Natural killer cell treated with Interleukin-12 subunit alpha and Interleukin-12 subunit beta and Interleukin-15 and Interleukin-18, amount 100 ng/mL, for 72 hours (primary cell): ENCODE results near the gene SS18L1. TPM values are rescaled to one million over a fixed set of nuclear protein-coding genes. Genes with fewer than 3 reads are reported as not detected.
A peak's percentile ranks its signal among the peaks of the same experiment; 100 is the strongest.

ENCODE experiments used
- ATAC-seq, 2 donors: fragments of 150-1000 bp; cut with Tn5 transposase in 1 of 2; sonication (Bioruptor Pico), chemical (Tn5 transposase) in 1 of 2; 2 replicates each; pipeline ENCODE4 v1.10.0; 2021
- DNase-seq: peaks from one replicate; pipeline ENCODE4 v3.0.0; 2022; ENCODE audit warnings: low spot score
- H3K27ac Mint-ChIP-seq, 2 donors: 1 replicate in 1 of 2; 2 replicates in 1 of 2; pipeline ENCODE4 v1.8.0; 2022; ENCODE audit warnings: mixed read lengths in 2 of 2, mild to moderate bottlenecking in 1 of 2, moderate library complexity in 1 of 2
- H3K27me3 Mint-ChIP-seq, 2 donors: 1 replicate in 1 of 2; 2 replicates in 1 of 2; pipeline ENCODE4 v1.8.0; 2022; ENCODE audit warnings: mixed read lengths in 2 of 2
- H3K36me3 Mint-ChIP-seq: one replicate; pipeline ENCODE4 v1.8.0; 2022; ENCODE audit warnings: mixed read lengths
- H3K4me1 Mint-ChIP-seq, 2 donors: 1 replicate in 1 of 2; 2 replicates in 1 of 2; pipeline ENCODE4 v1.8.0; 2022; ENCODE audit warnings: low read depth in 2 of 2, mixed read lengths in 2 of 2, mild to moderate bottlenecking in 1 of 2
- H3K4me3 Mint-ChIP-seq: one replicate; pipeline ENCODE4 v1.8.0; 2022; ENCODE audit warnings: mixed read lengths
- H3K9me3 Mint-ChIP-seq: 2 replicates; pipeline ENCODE4 v1.8.0; 2022; ENCODE audit warnings: mixed read lengths
- total RNA-seq, 2 donors: library from RNA; stranded (reverse); gene quantifications; one replicate each; pipeline ENCODE4 v1.2.3, GENCODE V29; 2022

Gene SS18L1
- total RNA-seq, 2 donors from 2014 or later: 21.2 to 45.0 TPM

DNA sequence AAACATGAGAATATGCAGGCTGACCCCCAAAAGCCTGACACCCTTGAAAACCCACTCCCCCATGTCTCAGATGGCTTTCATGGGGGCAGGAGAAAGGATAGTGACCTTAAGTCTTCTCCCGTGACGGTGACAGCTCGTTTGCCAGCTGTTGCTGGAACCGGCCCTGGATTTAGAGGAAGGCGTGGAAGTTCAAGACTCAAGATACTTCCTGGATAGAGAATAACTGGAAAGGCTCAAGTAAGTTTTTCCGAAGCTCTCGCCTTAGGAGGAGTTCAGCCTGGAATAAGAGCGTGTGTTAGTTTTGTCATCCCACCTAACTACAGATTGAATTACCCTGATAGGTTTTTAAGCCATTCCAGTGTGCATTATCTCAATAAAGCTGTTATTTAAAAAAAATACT is 27.7 kb downstream of the SS18L1 start:
- Mint-ChIP-seq H3K27ac (no peak overlapping the region), H3K36me3 (peaks cover 4% of the 10 kb centered on the region)

DNA sequence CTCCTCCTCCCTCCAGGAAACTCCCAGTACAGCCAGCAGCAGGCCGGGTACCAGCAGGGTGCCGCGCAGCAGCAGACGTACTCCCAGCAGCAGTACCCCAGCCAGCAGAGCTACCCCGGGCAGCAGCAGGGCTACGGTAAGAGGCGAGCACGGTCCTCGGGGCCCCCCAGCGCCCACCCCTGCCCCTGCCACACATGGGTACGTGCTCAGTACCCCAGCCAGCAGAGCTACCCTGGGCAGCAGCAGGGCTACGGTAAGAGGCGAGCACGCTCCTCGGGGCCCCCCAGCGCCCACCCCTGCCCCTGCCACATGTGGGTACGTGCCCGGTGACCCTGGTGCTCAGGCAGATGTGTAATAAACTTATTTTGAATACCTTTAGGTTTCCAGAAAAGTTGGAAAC is 29.1 kb downstream of the SS18L1 start:
- ATAC-seq: no peak

More for the DNA sequence above, 27.7 kb downstream of the SS18L1 start:
- no peaks in the 10 kb centered on the region for H3K27me3 Mint-ChIP-seq
- no peak for DNase-seq
- ATAC-seq: no peak
- no peak overlapping the region for H3K4me3 Mint-ChIP-seq
- H3K4me1 Mint-ChIP-seq: peaks cover 0 to 3% of the 10 kb centered on the region in 2 donors
- H3K9me3 Mint-ChIP-seq: no peaks in the 10 kb centered on the region

DNA sequence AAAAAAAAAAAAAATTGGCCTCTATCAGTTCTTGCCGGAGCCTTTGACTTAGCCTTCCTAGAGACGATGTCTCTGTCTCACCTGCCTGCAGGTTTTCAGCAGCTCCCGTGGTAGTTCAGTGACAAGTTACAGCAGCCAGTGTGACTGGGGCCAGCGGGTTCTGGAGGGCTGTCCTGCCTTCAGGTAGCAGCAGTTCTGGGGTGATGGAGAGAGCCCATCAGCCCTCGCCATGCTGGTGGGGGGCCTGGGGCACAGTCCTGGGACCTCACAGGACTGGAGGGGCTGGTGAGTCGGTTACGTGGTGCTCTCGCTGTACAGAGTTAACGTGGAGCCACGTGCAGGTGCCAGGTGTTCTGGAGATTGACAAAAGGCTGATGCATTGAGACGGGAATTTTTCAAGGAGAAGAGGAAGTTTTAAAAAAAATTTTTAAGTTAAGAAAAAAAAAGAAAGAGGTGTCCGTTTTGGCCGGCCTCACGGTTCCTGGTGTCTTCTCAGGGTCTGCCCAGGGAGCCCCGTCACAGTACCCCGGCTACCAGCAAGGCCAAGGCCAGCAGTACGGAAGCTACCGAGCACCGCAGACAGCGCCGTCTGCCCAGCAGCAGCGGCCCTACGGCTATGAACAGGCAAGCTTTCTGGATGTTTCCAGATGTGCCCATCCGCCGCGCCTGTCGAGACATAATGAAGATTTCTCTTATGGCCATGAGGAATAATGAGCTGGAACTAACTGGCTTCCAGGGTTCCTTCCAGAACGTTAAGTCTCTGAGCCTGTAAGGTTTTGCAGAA is 30.6 kb downstream of the SS18L1 start:
- H3K4me1 Mint-ChIP-seq: peaks cover 0 to 3% of the 10 kb centered on the region in 2 donors
- H3K27me3 Mint-ChIP-seq: no peaks in the 10 kb centered on the region
- ATAC-seq (no peak), DNase-seq (no peak)
- no peak overlapping the region for H3K4me3 Mint-ChIP-seq
- H3K27ac Mint-ChIP-seq: no peak overlapping the region
- peaks cover 4% of the 10 kb centered on the region for H3K36me3 Mint-ChIP-seq
- H3K9me3 Mint-ChIP-seq: no peaks in the 10 kb centered on the region

More for the DNA sequence above, 29.1 kb downstream of the SS18L1 start:
- Mint-ChIP-seq H3K9me3 (no peaks in the 10 kb centered on the region), H3K4me3 (no peak overlapping the region), H3K27me3 (no peaks in the 10 kb centered on the region), H3K4me1 (peaks cover 0 to 3% of the 10 kb centered on the region in 2 donors), H3K36me3 (peaks cover 4% of the 10 kb centered on the region), H3K27ac (no peak overlapping the region)
- DNase-seq: no peak

DNA sequence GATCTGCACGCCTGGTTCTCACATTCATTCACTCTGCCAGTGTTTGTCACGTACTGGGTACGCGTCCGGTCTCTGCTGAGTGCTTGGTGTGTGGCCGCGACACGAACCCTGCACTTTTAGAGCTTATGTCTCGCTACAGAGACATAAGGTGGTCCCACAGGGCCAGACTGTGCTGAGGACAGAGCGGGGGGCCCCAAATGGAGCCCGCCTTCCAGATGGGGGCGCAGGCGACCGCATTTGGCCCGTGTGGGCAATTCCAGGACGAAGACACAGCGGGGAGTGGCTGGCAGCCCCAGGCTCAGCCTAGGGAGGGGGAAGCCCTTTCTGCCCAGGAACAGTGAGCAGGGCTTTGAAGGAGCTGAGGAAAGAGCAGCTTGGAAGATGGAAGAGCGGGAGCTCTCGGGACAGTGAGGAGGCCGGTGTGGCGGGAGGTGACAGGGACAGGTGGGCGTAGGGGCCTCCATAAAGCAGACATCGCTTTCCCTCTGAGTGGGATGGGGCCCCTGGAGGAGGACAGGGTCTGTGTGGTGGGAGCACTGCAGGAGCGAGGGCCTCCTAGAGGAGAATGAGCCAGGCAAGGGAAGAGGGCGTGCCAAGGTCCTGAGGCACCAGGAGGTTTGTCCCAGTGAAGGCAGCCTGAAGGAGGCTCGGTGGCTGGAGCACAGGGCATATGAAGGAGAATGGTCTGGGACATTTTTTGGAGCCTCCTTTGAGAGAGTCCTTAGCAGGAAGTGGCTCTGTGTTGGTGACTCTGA is 31.5 kb downstream of the SS18L1 start:
- H3K27ac Mint-ChIP-seq: no peak overlapping the region
- no peak overlapping the region for H3K4me3 Mint-ChIP-seq
- H3K27me3 Mint-ChIP-seq: no peaks in the 10 kb centered on the region
- H3K4me1 Mint-ChIP-seq: peaks cover 0 to 3% of the 10 kb centered on the region in 2 donors
- ATAC-seq: no peak
- H3K9me3 Mint-ChIP-seq: no peaks in the 10 kb centered on the region
- DNase-seq: no peak
- peaks cover 4% of the 10 kb centered on the region for H3K36me3 Mint-ChIP-seq

DNA sequence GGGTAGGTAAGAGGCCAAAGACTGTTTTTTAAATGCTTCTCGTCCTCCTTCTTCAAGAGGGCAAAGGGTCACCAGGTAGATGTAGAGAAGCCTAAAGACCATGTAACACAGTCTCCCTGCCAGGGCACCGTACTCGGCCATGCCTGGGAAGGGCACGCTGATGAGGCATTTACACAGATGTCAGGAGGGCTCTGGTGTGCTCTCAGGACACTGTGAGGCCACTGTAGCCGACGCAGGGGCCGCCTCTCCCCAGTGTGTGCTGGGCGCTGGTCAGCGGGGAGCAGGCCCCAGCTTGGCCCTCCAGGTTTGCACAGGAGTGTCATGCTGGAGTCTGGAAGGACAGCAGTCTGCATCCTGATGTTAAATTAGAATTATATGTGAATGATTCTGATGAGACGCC is 32.1 kb downstream of the SS18L1 start:
- no peak for ATAC-seq
- H3K9me3 Mint-ChIP-seq: no peaks in the 10 kb centered on the region
- peaks cover 0 to 3% of the 10 kb centered on the region in 2 donors for H3K4me1 Mint-ChIP-seq
- no peak overlapping the region for H3K27ac Mint-ChIP-seq
- peaks cover 4% of the 10 kb centered on the region for H3K36me3 Mint-ChIP-seq
- no peak for DNase-seq
- no peak overlapping the region for H3K4me3 Mint-ChIP-seq
- no peaks in the 10 kb centered on the region for H3K27me3 Mint-ChIP-seq

DNA sequence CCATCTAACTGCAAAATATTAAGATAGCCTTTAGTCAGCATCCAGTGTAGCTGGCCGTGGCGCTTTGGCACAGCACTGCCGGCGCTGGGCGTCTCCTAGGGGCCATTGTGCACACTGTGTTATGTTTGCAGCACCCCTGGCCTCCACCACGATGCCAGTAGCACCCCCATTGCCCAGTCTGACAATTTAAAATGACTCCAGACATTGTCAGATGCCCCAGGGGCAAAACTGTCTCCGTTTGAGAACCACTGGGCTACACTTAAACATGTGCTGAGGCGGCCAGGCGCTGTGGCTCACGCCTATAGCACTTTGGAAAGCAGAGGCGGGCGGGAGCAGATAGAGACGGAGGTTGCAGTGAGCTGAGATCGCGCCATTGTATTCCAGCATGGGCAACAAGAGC is 33.3 kb downstream of the SS18L1 start:
- Mint-ChIP-seq H3K4me3 (no peak overlapping the region), H3K36me3 (peaks cover 4% of the 10 kb centered on the region), H3K9me3 (no peaks in the 10 kb centered on the region), H3K4me1 (peaks cover 3 to 6% of the 10 kb centered on the region in 2 donors), H3K27me3 (no peaks in the 10 kb centered on the region), H3K27ac (no peak overlapping the region)
- ATAC-seq (no peak), DNase-seq (no peak)

DNA sequence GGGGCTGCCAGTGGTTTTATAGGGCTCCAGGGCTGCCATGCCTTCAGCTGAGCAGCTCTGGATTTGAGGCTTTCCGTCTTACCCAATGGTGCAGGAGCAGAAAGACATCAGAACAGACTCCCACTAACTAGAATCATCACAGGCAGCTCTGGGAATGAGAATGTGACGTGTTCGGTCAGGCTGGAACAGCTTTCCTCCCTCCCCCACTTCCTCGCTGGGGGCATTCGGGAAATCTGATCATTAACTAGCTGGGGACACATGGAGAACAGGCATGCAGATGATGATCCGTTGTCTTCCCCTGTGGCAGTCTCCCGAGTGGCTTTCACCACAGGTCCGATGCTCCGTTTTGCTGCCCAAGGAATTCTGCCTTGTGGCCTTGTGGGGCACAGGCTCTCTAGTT is 33.7 kb downstream of the SS18L1 start:
- no peak for DNase-seq
- Mint-ChIP-seq H3K4me1 (peaks cover 7 to 8% of the 10 kb centered on the region in 2 donors), H3K4me3 (no peak overlapping the region), H3K9me3 (no peaks in the 10 kb centered on the region), H3K27me3 (no peaks in the 10 kb centered on the region), H3K36me3 (peaks cover 8% of the 10 kb centered on the region), H3K27ac (no peak overlapping the region)
- ATAC-seq: no peak

DNA sequence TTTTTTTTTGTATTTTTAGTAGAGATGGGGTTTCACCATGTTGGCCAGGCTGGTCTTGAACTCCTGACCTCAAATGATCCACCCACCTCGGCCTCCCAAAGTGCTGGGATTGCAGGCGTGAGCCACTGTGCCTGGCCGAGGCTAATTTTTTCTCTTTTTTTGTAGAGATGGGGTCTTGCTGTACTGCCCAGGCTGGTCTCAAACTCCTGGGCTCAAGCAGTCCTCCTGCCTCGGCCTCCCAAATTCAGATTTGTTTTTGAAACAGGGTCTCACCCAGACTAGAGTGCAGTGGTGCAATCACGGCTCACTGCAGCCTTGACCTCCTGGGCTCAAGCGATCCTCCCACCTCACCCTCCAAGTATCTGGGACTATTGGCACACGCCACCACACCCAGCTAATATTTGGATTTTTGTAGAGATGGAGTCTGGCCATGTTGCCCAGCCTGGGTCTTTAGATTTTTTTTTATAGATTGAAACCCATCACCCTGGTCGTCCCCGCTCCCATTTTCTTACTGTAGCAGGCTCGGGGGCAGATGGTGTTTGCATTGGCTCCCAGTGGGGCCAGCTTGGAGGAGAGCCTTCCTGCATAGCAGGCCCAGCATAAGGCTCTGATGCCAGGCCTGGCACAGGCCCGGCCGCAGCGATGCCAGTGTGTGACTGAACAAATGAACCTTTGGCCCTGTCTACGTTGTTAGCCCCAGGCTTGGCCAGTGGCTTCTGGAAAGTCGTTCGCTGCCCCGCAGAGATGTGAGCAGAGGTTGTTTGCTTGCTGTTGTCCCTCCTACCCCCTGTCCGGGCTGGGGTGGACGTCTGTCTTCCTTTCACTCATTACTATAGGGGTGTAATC is 35.0 kb downstream of the SS18L1 start:
- no peak overlapping the region for H3K4me3 Mint-ChIP-seq
- ATAC-seq (no peak), DNase-seq (no peak)
- peaks cover 10 to 12% of the 10 kb centered on the region in 2 donors for H3K4me1 Mint-ChIP-seq
- peaks cover 8% of the 10 kb centered on the region for H3K36me3 Mint-ChIP-seq
- H3K9me3 Mint-ChIP-seq: no peaks in the 10 kb centered on the region
- no peaks in the 10 kb centered on the region for H3K27me3 Mint-ChIP-seq
- H3K27ac Mint-ChIP-seq: no peak overlapping the region

DNA sequence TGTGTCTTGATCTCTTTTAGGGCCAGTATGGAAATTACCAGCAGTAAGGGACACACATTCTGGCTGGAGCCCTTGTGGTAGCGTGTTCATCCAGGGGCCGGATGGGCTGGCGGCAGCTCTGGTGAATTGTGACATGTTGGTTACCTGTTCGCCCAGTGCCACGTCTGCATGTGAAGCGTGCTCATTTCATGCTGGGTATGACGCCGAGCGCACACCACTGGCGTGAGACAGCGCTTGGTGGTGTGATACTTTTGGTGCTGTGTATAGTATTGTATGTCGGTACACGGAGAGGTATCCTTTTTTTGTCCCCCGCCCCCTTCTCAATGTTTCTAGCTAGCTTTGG is 35.6 kb downstream of the SS18L1 start:
- H3K36me3 Mint-ChIP-seq: peaks cover 5% of the 10 kb centered on the region
- H3K4me3 Mint-ChIP-seq: no peak overlapping the region
- peaks cover 14 to 18% of the 10 kb centered on the region in 2 donors for H3K4me1 Mint-ChIP-seq
- H3K9me3 Mint-ChIP-seq: no peaks in the 10 kb centered on the region
- no peak overlapping the region for H3K27ac Mint-ChIP-seq
- H3K27me3 Mint-ChIP-seq: no peaks in the 10 kb centered on the region
- DNase-seq: no peak
- no peak for ATAC-seq

DNA sequence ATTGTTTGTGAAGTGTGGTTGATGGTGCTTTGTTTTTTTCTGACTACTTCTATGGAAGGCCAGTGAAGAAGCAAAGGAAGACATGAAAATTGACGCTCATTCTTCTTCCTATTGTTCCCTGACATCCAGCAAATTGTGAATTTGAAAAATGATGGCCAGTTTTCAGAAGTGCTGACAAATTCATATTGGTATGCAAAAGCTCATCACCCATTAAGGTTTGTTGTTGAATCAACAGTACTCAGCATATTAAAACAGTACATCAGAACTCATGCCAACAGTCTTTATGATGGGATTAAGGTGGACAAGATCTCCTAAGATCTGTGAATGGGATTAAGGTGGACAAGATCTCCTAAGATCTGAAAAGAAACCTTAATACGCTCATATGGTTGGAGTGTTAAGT is 38.2 kb downstream of the SS18L1 start:
- Mint-ChIP-seq H3K27ac (peak overlapping the region; percentile 88 to 90), H3K36me3 (peaks cover 4% of the 10 kb centered on the region), H3K4me3 (peak overlapping the region; percentile 80), H3K4me1 (peaks cover 21 to 29% of the 10 kb centered on the region in 2 donors), H3K9me3 (no peaks in the 10 kb centered on the region), H3K27me3 (no peaks in the 10 kb centered on the region)
- DNase-seq (no peak), ATAC-seq (no peak)

DNA sequence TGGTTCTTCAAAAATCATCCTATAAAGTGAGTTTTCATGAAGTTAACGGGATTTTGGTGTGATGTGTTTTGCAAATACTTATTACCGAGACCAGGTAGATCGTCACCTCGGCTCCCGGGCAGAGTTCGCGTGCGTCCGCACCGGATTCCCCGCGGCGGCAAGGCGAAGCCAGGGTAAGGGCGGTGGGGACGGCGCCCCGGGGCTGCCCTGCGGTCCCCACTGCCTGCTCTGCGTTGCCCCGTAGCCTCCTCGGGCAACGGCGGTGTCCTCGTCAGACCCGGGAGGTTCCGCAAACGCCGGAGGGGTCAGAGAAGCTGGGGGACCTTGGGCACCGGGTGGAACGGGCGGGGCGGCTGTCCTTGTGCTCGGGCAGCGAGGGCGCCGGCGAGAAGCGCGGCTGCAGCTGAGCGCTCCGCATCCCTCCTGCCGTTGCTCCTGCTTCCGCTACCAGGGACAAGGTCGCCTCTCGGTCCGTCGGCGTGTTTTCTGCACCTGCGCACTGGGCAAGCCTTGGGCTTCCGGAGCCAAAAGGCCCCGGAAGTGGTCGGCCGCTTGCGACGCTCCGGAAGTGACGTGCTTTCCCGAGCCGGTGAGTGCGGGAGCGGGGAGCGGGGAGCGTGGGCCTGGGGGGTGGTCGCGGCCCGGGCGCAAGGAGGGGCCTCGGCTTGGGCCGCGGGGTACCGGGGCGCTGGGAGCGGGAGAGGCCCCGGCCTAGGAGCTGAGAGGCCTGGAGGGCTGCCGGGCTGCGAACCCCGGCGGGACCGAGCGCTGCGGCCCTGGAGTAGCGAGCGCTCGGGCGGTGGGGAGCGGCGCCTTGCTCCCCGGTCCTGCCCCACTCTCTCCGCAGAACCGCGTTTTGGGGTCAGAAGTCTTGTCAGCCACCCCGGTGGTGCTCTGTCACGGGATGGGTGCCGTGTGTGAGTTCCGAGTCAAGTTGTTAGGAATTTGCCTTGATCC is 39.2 kb downstream of the SS18L1 start, which contains the start of gene MTG2:
Gene MTG2, plus strand, starts transcription at position 560 of the 957 bp plus-strand sequence. CDS start 10,393 bp downstream, outside the sequence.
- DNase-seq (peak; percentile 97), ATAC-seq (peak; percentile 97)
- Mint-ChIP-seq H3K36me3 (peaks cover 4% of the 10 kb centered on the region), H3K27ac (peak within 1 kb of the TSS; percentile 88 to 90), H3K27me3 (no peaks in the 10 kb centered on the region), H3K9me3 (no peaks in the 10 kb centered on the region), H3K4me3 (peak within 1 kb of the TSS; percentile 80), H3K4me1 (peaks cover 23 to 36% of the 10 kb centered on the region in 2 donors)

DNA sequence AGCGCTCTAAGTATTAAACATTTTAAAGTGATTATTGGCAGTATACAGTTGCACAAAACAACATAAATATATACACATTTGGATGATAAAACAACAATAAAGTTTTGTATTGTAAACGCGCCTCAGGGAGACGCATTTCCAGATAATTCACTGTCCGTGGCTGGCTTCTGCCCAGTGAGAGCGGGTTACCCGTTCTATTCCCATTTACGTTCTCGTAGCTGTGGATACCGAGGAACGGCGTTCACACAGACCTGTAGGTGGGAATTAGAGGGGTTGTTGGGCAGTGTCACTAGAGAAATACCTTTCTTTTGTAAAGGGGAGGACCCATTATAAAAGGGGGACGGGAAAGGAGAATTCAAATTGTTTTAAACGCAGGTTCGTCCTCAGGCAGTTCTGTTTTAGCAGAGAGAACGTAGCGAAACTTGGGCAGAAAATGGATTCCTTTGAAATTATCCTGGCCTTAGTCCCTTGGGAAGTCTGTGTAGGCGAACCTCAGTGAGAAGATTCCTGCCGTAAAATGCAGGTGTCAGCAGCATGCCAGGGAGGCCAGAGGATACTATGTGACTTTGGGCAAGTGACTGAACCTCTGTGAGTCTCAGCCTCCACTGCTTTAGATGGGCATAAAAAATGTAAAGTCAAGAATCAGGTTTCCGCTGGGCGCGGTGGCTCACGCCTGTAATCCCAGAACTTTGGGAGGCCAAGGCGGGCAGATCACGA is 40.0 kb downstream of the SS18L1 start:
- ATAC-seq (no peak), DNase-seq (no peak)
- H3K27ac Mint-ChIP-seq: peak overlapping the region; percentile 88 to 90
- H3K4me1 Mint-ChIP-seq: peaks cover 23 to 38% of the 10 kb centered on the region in 2 donors
- peaks cover 4% of the 10 kb centered on the region for H3K36me3 Mint-ChIP-seq
- H3K27me3 Mint-ChIP-seq: no peaks in the 10 kb centered on the region
- peak overlapping the region; percentile 80 for H3K4me3 Mint-ChIP-seq
- no peaks in the 10 kb centered on the region for H3K9me3 Mint-ChIP-seq
